ENCODE measurements around the gene CHML.

CHML gene

GRCh38 chr1:241593186-241593585 lies 47.0 kb downstream of the CHML start:
- Histone ChIP-seq H3K4me1 (ENCODE audit: control insufficient read depth, insufficient read depth, low read length) (no peaks in the 10 kb centered on the region), H3K4me3 (ENCODE audit: insufficient read depth, low read depth, low read length) (no peak overlapping the region), H3K9me3 (ENCODE audit: control insufficient read depth, low read length) (no peaks in the 10 kb centered on the region), H3K27me3 (ENCODE audit: control insufficient read depth, insufficient read depth, low read length, poor library complexity, severe bottlenecking) (no peaks in the 10 kb centered on the region), H3K27ac (ENCODE audit: insufficient read depth, low read depth, low read length, poor library complexity, severe bottlenecking) (no peak overlapping the region), H3K36me3 (ENCODE audit: control insufficient read depth, insufficient read depth, low read length) (peaks cover 5% of the 10 kb centered on the region)
- 87 to 100% methylated on average over 1 of the region's 1 CpG for WGBS, 2 experiments

GRCh38 chr1:241592273-241592958 lies 47.8 kb downstream of the CHML start:
- H3K4me3 ChIP-seq (ENCODE audit: insufficient read depth, low read depth, low read length), result no peak overlapping the region
- H3K9me3 ChIP-seq (ENCODE audit: control insufficient read depth, low read length), result no peaks in the 10 kb centered on the region
- no peaks in the 10 kb centered on the region for H3K4me1 ChIP-seq (ENCODE audit: control insufficient read depth, insufficient read depth, low read length)
- no peaks in the 10 kb centered on the region for H3K27me3 ChIP-seq (ENCODE audit: control insufficient read depth, insufficient read depth, low read length, poor library complexity, severe bottlenecking)
- H3K36me3 ChIP-seq (ENCODE audit: control insufficient read depth, insufficient read depth, low read length), result peaks cover 5% of the 10 kb centered on the region
- 94 to 96% methylated on average over 3 of the region's 3 CpGs for WGBS, 2 experiments
- H3K27ac ChIP-seq (ENCODE audit: insufficient read depth, low read depth, low read length, poor library complexity, severe bottlenecking), result no peak overlapping the region

- H3K27me3 ChIP-seq (ENCODE audit: control insufficient read depth, insufficient read depth, low read length, poor library complexity, severe bottlenecking), result no peaks in the 10 kb centered on the region
- no peaks in the 10 kb centered on the region for H3K9me3 ChIP-seq (ENCODE audit: control insufficient read depth, low read length)
- no peak overlapping the region for H3K27ac ChIP-seq (ENCODE audit: insufficient read depth, low read depth, low read length, poor library complexity, severe bottlenecking)
- peaks cover 5% of the 10 kb centered on the region for H3K36me3 ChIP-seq (ENCODE audit: control insufficient read depth, insufficient read depth, low read length)
- 86 to 90% methylated on average over 5 of the region's 5 CpGs for WGBS, 2 experiments
- no peaks in the 10 kb centered on the region for H3K4me1 ChIP-seq (ENCODE audit: control insufficient read depth, insufficient read depth, low read length)
- no peak overlapping the region for H3K4me3 ChIP-seq (ENCODE audit: insufficient read depth, low read depth, low read length)
Observed at GRCh38 chr1:241591736-241592135, 48.4 kb downstream of the CHML start.

GRCh38 chr1:241591317-241591716 lies 48.9 kb downstream of the CHML start:
- Histone ChIP-seq H3K27ac (ENCODE audit: insufficient read depth, low read depth, low read length, poor library complexity, severe bottlenecking) (no peak overlapping the region), H3K36me3 (ENCODE audit: control insufficient read depth, insufficient read depth, low read length) (peaks cover 5% of the 10 kb centered on the region)

GRCh38 chr1:241590719-241591118 lies 49.5 kb downstream of the CHML start:
- H3K27me3 ChIP-seq (ENCODE audit: control insufficient read depth, insufficient read depth, low read length, poor library complexity, severe bottlenecking), result no peaks in the 10 kb centered on the region
- no peak overlapping the region for H3K4me3 ChIP-seq (ENCODE audit: insufficient read depth, low read depth, low read length)
- H3K36me3 ChIP-seq (ENCODE audit: control insufficient read depth, insufficient read depth, low read length), result peaks cover 5% of the 10 kb centered on the region
- H3K9me3 ChIP-seq (ENCODE audit: control insufficient read depth, low read length), result no peaks in the 10 kb centered on the region
- WGBS, 2 experiments, result 89 to 98% methylated on average over 4 of the region's 4 CpGs
- H3K27ac ChIP-seq (ENCODE audit: insufficient read depth, low read depth, low read length, poor library complexity, severe bottlenecking), result no peak overlapping the region
- H3K4me1 ChIP-seq (ENCODE audit: control insufficient read depth, insufficient read depth, low read length), result no peaks in the 10 kb centered on the region

More at GRCh38 chr1:241591317-241591716, 48.9 kb downstream of the CHML start:
- Histone ChIP-seq H3K9me3 (ENCODE audit: control insufficient read depth, low read length) (no peaks in the 10 kb centered on the region), H3K27me3 (ENCODE audit: control insufficient read depth, insufficient read depth, low read length, poor library complexity, severe bottlenecking) (no peaks in the 10 kb centered on the region), H3K4me1 (ENCODE audit: control insufficient read depth, insufficient read depth, low read length) (no peaks in the 10 kb centered on the region), H3K4me3 (ENCODE audit: insufficient read depth, low read depth, low read length) (no peak overlapping the region)

All from ectodermal cell (in vitro differentiated cells).